PC-3 (cell line): ENCODE results near the gene EPN2.

Experiments used
- EZH2 ChIP-seq: fragments of 300-600 bp; sonication (generic); IDR thresholded peaks from one replicate; pipeline ENCODE4 v1.6.1; 2017; ENCODE audit warnings: antibody characterized with exemption, mild to moderate bottlenecking, low read length; ENCODE audit not compliant: unreplicated experiment
- TF ChIP-seq, protein P1 (sequence below): fragments of 300-600 bp; sonication (generic); conservative IDR thresholded peaks from 2 replicates; pipeline ENCODE4 v1.5.1; 2017; ENCODE audit warnings: antibody characterized with exemption, low read depth, mild to moderate bottlenecking, low read length

DNA sequence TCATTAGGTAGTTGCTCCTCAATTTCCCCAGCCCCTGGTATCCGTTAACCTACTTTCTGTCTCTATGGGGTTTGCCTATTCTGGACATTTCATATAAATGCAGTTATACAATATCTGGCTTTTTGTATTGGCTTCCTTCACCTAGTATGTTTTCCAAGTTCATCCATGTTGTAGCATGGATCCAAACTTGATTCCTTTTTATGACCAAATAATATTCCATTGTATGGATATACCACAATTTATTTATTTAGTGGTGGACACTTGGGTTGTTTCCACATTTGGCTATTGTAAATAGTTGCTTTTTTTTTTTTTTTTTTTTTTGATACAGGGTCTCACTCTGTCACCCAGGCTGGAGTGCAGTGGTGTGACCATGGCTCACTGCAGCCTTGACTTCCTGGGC lies 15.9 kb downstream of the EPN2 start:
- TF ChIP-seq, protein P1, sequence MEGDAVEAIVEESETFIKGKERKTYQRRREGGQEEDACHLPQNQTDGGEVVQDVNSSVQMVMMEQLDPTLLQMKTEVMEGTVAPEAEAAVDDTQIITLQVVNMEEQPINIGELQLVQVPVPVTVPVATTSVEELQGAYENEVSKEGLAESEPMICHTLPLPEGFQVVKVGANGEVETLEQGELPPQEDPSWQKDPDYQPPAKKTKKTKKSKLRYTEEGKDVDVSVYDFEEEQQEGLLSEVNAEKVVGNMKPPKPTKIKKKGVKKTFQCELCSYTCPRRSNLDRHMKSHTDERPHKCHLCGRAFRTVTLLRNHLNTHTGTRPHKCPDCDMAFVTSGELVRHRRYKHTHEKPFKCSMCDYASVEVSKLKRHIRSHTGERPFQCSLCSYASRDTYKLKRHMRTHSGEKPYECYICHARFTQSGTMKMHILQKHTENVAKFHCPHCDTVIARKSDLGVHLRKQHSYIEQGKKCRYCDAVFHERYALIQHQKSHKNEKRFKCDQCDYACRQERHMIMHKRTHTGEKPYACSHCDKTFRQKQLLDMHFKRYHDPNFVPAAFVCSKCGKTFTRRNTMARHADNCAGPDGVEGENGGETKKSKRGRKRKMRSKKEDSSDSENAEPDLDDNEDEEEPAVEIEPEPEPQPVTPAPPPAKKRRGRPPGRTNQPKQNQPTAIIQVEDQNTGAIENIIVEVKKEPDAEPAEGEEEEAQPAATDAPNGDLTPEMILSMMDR, result no peak
- TF ChIP-seq EZH2, result no peak
